ENCODE results near the gene DSTN.
"Not testable (repeated sequence)": the region's sequence is repeated elsewhere in the genome, so short reads cannot be mapped to it uniquely, and the experiment has no call there.

Gene DSTN

GRCh38 chr20:17658648-17658993 is 88.7 kb downstream of the DSTN start:
- Histone ChIP-seq H3K27ac (ENCODE audit: low read depth, low read length, poor library complexity, severe bottlenecking) (no peak overlapping the region), H3K9me2 (ENCODE audit: low read depth, low read length) (no peaks in the 10 kb centered on the region), H3K9ac (ENCODE audit: low read length) (no peak overlapping the region), H3K27me3 (ENCODE audit: insufficient read depth, low read length) (no peaks in the 10 kb centered on the region), H3K79me2 (ENCODE audit: insufficient read depth, low read length) (peaks cover 6% of the 10 kb centered on the region), H3K4me2 (ENCODE audit: low read length) (no peak overlapping the region), H3K4me1 (ENCODE audit: insufficient read depth, low read length, severe bottlenecking) (peaks cover 39% of the 10 kb centered on the region), H4K20me1 (ENCODE audit: insufficient read depth, low read length) (no peaks in the 10 kb centered on the region), H2AFZ (ENCODE audit: low read length) (no peak overlapping the region), H3F3A (ENCODE audit: insufficient read depth, low read length) (no peaks in the 10 kb centered on the region), H3K9me3 (ENCODE audit: low read length) (no peaks in the 10 kb centered on the region), H3K36me3 (ENCODE audit: insufficient read depth, low read length) (peaks cover 45% of the 10 kb centered on the region), H3K4me3 (ENCODE audit: low read depth, low read length, poor library complexity, severe bottlenecking) (no peak overlapping the region)
- TF ChIP-seq EZH2 (IDR thresholded peaks at IDR 0.05; ENCODE audit: borderline replicate concordance, low read length) = no peak
- no peak for TF ChIP-seq CTCF (IDR thresholded peaks at IDR 0.05; ENCODE audit: low read length)

- H3K27me3 ChIP-seq (ENCODE audit: insufficient read depth, low read length); H2AFZ ChIP-seq (ENCODE audit: low read length); H3K4me3 ChIP-seq (ENCODE audit: low read depth, low read length, poor library complexity, severe bottlenecking); H3F3A ChIP-seq (ENCODE audit: insufficient read depth, low read length); H3K9me3 ChIP-seq (ENCODE audit: low read length); H3K9ac ChIP-seq (ENCODE audit: low read length); H3K4me2 ChIP-seq (ENCODE audit: low read length); H3K79me2 ChIP-seq (ENCODE audit: insufficient read depth, low read length); H3K9me2 ChIP-seq (ENCODE audit: low read depth, low read length); H4K20me1 ChIP-seq (ENCODE audit: insufficient read depth, low read length); H3K27ac ChIP-seq (ENCODE audit: low read depth, low read length, poor library complexity, severe bottlenecking): not testable (repeated sequence)
- Histone ChIP-seq H3K36me3 (ENCODE audit: insufficient read depth, low read length) (peaks cover 39% of the 10 kb centered on the region), H3K4me1 (ENCODE audit: insufficient read depth, low read length, severe bottlenecking) (peaks cover 41% of the 10 kb centered on the region)
These were observed 89.5 kb downstream of the DSTN start for GRCh38 chr20:17659344-17659743.
